K562 (cell line): ENCODE data around the gene CTF1.

Experiments
- CREB1 ChIP-seq, 2 experiments: sonication (generic) in 1 of 2; formaldehyde crosslinking in 1 of 2; IDR thresholded peaks; 2 replicates each; pipeline versions ENCODE4 v1.6.1 to v1.8.0; 2012 to 2022; ENCODE audit warnings: inconsistent platforms in 1 of 2, mild to moderate bottlenecking in 1 of 2, missing genetic modification reagents in 1 of 2, moderate library complexity in 1 of 2
- POLR2A ChIP-seq: fragments of 450-650 bp; conservative IDR thresholded peaks from 2 replicates; pipeline ENCODE4 v1.6.1; 2016
- TAL1 ChIP-seq: fragments of 450-650 bp; IDR thresholded peaks from 2 replicates; pipeline ENCODE4 v1.6.1; 2016; ENCODE audit warnings: mild to moderate bottlenecking
- ZNF316 ChIP-seq: fragments of 450-650 bp; IDR thresholded peaks from 2 replicates; pipeline ENCODE4 v1.6.1; 2016

DNA sequence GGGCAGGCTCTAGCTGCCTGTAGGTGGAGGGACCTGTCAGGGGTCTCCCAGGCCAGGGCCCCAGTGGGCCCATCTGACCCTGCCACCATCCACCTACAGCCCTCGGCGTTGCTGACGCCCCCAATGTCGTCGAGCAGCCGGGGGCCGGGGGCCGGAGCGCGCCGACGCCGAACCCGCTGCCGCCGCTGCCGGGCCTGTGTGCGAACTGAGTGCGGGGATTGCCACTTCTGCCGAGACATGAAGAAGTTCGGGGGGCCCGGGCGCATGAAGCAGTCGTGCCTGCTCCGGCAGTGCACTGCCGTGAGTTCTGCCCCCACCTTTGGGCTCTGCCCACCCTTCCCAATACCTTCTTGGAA, 29.2 kb downstream of the CTF1 start:
- TF ChIP-seq CREB1 (IDR thresholded peaks at IDR 0.05) (no peak), CREB1 (CRISPR knock-in tag; IDR thresholded peaks at IDR 0.05) (no peak), ZNF316 (no peak), POLR2A (no peak), TAL1 (no peak)
